ENCODE measurements around the gene TM4SF1. TPM values are rescaled to one million over a fixed set of nuclear protein-coding genes. Genes with fewer than 3 reads are reported as not detected.

TM4SF1 gene
- total RNA-seq, 1 donor from 2014 or later: 97.7 TPM

DNA sequence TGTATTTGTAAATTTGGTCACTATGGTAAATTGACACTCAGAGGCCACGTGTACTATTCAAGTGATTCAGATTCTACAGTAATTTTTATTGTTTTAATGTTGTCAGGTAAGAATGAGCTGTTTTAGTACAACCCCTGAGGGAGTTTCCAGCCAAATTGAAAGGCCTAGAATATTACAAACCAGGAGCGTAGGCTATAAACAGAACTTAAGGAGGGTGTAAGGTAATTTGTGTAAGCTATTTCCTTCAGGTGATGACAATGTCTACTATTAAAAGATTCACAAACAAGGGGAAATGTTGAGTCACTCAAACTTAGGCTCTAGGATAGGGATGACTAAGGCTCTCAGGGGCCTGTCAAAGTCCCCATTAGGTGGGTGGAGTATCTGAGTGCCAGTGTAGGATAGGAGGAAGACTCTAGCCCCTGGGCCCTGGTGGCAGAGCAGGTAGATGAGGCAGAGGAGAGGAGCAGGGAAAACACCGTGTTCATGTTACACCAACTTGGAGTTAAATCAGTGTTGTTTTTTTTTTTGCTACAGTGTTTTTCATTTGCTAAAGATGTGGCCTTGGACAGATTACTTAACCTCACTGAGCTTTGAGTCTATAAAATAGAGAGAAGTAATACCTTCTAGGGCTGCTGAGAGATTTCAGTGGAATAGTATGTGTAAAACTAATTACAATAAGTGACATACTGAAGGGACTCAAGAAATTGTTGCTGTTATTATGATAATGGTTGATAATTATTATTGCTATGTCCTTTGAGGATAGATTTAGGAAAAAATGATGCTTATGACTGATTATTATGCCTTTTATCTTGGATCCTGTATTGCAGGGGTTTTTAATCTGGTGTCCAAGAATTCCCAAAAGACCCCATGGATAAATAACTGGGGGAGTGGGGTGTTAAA lies 10.3 kb downstream of the TM4SF1 start:
- DNase-seq (ENCODE audit: extremely low spot score in 2 of 2): no peak
- Histone ChIP-seq H3K27me3 (no peaks in the 10 kb centered on the region), H3K27ac (peak overlapping the region; percentile 44), H3K4me1 (peaks cover 22% of the 10 kb centered on the region), H3K4me3 (no peak overlapping the region), H3K36me3 (no peaks in the 10 kb centered on the region), H3K9me3 (no peaks in the 10 kb centered on the region)
- intact Hi-C loops (cut with DNase I): no loop called here
- peak in 1 of 2 donors; percentile 94 for TF ChIP-seq POLR2AphosphoS5 (IDR thresholded peaks at IDR 0.05; ENCODE audit: insufficient read depth in 1 of 2, low read depth in 1 of 2)
- TF ChIP-seq POLR2A (IDR thresholded peaks at IDR 0.05): no peak
- TF ChIP-seq, protein P1, sequence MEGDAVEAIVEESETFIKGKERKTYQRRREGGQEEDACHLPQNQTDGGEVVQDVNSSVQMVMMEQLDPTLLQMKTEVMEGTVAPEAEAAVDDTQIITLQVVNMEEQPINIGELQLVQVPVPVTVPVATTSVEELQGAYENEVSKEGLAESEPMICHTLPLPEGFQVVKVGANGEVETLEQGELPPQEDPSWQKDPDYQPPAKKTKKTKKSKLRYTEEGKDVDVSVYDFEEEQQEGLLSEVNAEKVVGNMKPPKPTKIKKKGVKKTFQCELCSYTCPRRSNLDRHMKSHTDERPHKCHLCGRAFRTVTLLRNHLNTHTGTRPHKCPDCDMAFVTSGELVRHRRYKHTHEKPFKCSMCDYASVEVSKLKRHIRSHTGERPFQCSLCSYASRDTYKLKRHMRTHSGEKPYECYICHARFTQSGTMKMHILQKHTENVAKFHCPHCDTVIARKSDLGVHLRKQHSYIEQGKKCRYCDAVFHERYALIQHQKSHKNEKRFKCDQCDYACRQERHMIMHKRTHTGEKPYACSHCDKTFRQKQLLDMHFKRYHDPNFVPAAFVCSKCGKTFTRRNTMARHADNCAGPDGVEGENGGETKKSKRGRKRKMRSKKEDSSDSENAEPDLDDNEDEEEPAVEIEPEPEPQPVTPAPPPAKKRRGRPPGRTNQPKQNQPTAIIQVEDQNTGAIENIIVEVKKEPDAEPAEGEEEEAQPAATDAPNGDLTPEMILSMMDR (IDR thresholded peaks at IDR 0.05): no peak

DNA sequence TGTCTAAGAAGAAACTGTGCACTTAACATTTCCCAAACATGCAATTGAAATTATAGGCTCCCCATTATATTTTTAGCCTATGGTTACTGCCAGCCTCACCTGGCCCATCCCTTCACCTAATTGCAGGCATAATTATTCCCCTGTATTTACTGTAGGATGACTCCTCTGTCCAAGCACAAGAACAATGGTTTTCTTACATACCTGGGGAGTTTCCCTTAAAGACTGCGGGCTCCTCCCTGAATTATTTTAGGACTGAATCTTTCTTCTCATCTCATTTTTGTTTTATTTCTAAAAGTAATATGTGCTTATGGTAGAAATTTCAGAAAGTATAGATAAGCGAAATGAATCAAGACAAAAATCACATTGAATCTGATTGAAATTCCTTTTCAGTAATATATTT lies 11.4 kb downstream of the TM4SF1 start:
- intact Hi-C loops (cut with DNase I): no loop called here
- Histone ChIP-seq H3K27me3 (no peaks in the 10 kb centered on the region), H3K9me3 (no peaks in the 10 kb centered on the region), H3K36me3 (no peaks in the 10 kb centered on the region), H3K4me1 (peaks cover 21% of the 10 kb centered on the region), H3K4me3 (no peak overlapping the region), H3K27ac (no peak overlapping the region)
- TF ChIP-seq, protein P1 (IDR thresholded peaks at IDR 0.05): no peak
- no peak for DNase-seq (ENCODE audit: extremely low spot score in 2 of 2)

DNA sequence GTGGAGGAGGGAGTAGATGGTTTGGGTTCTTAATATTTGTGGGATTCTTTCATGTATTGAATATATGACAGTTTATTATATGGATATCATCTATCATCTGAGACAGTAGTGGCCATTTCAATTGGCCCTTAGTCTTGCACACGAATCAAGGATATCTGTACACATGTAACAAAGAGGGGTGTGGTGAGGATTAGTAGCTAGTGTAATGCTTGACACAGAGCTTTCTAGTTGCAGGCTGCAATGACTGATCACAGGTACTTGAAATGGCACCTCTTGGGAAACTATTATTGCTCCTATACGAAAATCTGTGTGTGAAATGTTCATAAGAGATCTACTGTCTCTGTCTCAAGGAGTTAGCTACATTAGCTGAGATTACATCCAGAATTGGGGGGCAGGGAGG lies 12.8 kb downstream of the TM4SF1 start:
- Histone ChIP-seq H3K4me3 (no peak overlapping the region), H3K9me3 (no peaks in the 10 kb centered on the region), H3K4me1 (peaks cover 7% of the 10 kb centered on the region), H3K36me3 (no peaks in the 10 kb centered on the region), H3K27me3 (no peaks in the 10 kb centered on the region), H3K27ac (no peak overlapping the region)
- intact Hi-C loops (cut with DNase I): no loop called here
- no peak for DNase-seq (ENCODE audit: extremely low spot score in 2 of 2)
- TF ChIP-seq POLR2AphosphoS5 (IDR thresholded peaks at IDR 0.05; ENCODE audit: insufficient read depth in 1 of 2, low read depth in 1 of 2) (peak in 1 of 2 donors; percentile 15), POLR2A (IDR thresholded peaks at IDR 0.05) (no peak)

DNA sequence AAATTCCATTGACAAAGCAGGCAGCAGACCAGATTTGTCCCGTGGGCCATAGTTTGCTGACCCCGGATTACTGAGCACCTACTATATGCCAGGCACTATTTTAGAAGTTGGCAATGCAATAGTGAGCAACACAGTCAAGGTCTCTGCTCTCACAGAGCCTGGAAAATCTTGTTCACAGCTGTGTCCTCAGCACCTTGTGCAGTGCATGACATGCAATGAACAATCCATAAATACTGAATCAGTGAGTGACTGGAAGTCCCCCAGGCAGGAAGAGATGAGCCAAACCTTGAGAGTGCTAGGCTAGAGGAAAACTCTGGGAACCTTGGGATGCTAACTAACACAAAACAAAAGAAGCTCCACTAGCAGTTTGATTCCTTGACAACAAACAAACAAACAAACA lies 14.4 kb downstream of the TM4SF1 start:
- no peaks in the 10 kb centered on the region for H3K27me3 ChIP-seq
- no peak for DNase-seq (ENCODE audit: extremely low spot score in 2 of 2)
- no peak overlapping the region for H3K4me3 ChIP-seq
- H3K36me3 ChIP-seq: no peaks in the 10 kb centered on the region
- no peaks in the 10 kb centered on the region for H3K9me3 ChIP-seq
- intact Hi-C loops (cut with DNase I): no loop called here
- peaks cover under 1% of the 10 kb centered on the region for H3K4me1 ChIP-seq
- no peak overlapping the region for H3K27ac ChIP-seq
- TF ChIP-seq POLR2AphosphoS5 (IDR thresholded peaks at IDR 0.05; ENCODE audit: insufficient read depth in 1 of 2, low read depth in 1 of 2) (no peak), POLR2A (IDR thresholded peaks at IDR 0.05) (no peak)
- TF ChIP-seq, protein P1 (IDR thresholded peaks at IDR 0.05): no peak

DNA sequence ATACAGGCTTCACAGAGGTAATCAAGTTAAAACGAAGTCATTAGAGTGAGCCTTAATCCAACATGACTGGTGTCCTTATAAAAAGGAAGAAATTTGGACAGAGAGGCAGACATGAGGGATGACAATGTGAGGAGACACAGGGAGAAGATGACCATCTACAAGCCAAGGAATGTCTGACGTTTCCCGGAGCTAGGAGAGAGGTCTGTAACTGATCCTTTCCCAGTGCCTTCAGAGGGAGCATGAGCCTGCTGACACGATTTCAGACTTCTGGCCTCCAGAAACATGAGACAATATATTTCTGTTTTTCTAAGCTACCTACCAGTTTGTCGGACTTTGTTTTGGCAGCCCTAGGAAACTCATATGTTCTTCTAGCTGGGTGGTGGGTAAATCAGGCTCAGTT lies 15.1 kb downstream of the TM4SF1 start:
- Histone ChIP-seq H3K27ac (no peak overlapping the region), H3K9me3 (no peaks in the 10 kb centered on the region), H3K36me3 (no peaks in the 10 kb centered on the region), H3K27me3 (no peaks in the 10 kb centered on the region), H3K4me3 (no peak overlapping the region), H3K4me1 (no peaks in the 10 kb centered on the region)
- intact Hi-C loops (cut with DNase I): no loop called here
- TF ChIP-seq, protein P1 (IDR thresholded peaks at IDR 0.05): no peak
- TF ChIP-seq POLR2AphosphoS5 (IDR thresholded peaks at IDR 0.05; ENCODE audit: insufficient read depth in 1 of 2, low read depth in 1 of 2) (no peak), POLR2A (IDR thresholded peaks at IDR 0.05) (no peak)
- no peak for DNase-seq (ENCODE audit: extremely low spot score in 2 of 2)

Data from vagina (tissue), 2 donors.